HG03103 (cell line): ENCODE data around the gene JHY.

ENCODE experiments used
- ATAC-seq: cut with Tn5 transposase; IDR thresholded peaks from one replicate; pipeline ENCODE4 v1.9.1; 2021; ENCODE audit warnings: low read depth; ENCODE audit not compliant: unreplicated experiment

Gene JHY

GRCh38 chr11:122869622-122870021, 12.9 kb upstream of the JHY start:
- ATAC-seq, result no peak

GRCh38 chr11:122871302-122871701, 11.3 kb upstream of the JHY start:
- ATAC-seq, result no peak

- ATAC-seq, result no peak
Observed at GRCh38 chr11:122872046-122872445, 10.5 kb upstream of the JHY start.

GRCh38 chr11:122874991-122875390, 7.6 kb upstream of the JHY start:
- peak; percentile 78 for ATAC-seq

DNA sequence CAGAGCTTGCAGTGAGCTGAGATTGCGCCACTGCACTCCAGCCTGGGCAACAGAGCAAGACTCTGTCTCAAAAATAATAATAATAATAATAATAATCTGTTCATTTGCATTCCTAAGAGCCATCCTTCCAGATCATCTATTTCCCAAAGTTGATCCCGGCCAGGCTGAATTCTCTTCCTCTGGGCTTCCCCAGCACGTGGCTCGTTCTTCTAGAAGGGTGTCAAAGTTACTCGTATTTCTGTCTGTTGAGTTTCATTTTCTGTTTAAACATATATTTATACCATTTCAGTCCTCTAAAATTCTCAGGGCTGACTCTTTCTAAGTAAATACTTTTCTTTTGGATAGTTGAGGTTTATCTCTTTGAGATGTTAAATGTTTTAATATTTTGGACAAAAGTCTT, 4.8 kb upstream of the JHY start:
- ATAC-seq, result no peak

DNA sequence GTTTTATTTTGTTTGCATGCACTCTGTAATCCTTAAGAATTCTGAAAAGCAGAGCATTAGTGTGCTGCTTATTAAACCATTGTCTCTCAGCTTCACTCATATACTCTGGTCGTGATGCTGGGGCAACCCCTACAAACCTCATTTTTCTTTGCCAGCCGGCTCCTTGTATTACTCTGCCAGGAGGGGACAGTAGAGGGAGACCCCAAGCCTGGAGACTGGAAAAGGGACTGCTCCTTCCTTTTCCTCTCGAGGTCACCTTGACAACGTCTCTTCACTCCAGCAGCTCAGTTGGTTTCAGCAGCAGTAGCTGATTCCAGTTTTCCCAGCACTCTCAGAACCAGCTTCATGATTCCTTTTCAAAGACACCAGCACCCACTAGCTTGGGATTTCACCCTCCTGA, 2.8 kb upstream of the JHY start:
- no peak for ATAC-seq

GRCh38 chr11:122882857-122883645, 492 bp downstream of the JHY start:
- no peak for ATAC-seq

- no peak for ATAC-seq
Observed at GRCh38 chr11:122883646-122883979, 1.1 kb downstream of the JHY start.

- ATAC-seq, result no peak
Observed at GRCh38 chr11:122888162-122888561, 5.6 kb downstream of the JHY start.

DNA sequence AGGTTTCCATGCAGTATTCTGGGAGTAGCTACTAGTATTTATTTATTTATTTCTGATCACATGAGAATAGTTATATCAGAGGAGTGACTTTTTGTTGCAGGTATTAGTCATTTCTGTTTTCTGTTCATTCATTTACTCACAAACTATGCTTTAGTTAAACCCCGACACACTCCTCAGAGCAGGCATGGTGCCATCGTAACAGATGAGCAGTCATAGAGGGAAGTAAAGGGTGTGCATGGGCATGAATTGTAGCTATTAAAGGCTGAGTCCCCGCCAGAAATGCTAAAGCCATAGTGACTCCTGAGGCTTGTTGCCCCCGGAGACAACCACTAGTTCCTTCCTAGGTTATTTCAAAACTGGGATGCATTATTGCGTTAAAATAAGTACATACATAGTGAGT, 10.6 kb downstream of the JHY start:
- no peak for ATAC-seq

DNA sequence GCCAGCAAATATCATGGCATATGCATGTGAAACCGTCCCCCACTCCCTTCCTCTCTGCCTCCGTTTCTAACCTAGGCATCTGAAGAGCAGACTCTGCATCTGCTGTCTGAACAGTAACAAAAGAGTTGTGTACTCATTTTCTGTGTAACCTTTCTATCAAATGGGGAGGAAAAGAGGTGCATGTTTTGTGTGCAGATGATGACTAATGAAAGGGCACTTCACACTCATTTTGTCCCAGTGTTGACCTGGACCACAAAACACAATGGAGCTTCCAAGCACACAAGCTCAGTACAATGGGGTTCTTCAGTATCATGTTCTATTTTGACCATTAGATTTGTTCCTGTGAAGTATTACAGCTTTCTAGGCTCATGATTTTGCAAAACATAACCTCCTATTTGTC, 13.0 kb downstream of the JHY start:
- no peak for ATAC-seq

DNA sequence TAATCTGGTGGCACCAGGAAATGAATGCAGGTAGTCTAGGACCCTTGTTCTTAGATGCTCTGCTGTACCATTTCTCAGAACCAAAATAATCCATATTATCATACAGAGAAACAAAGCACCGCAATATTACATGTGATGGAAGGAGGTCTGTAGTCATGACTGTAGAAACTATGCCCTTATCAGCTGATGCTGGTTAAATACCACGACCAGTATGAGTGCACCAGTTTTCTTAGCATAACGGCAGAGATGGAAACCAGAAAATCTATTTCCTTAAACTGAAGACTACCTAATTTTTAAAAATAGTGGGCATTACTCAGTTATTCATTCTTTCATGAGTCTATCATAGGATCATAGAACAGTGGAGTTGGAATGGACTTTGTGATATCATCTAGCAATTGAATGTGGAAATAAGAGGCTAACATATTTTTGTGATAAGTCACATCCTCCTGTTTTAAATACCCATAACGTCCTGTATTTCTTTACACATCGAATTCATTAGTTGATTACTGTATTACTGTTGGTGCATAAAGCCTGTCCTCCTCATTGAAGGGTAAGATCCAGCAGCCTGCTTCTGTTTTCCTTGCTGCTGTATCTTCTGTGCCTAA, 15.1 kb downstream of the JHY start:
- no peak for ATAC-seq

- ATAC-seq, result no peak
Observed at GRCh38 chr11:122898799-122899198, 16.2 kb downstream of the JHY start.

DNA sequence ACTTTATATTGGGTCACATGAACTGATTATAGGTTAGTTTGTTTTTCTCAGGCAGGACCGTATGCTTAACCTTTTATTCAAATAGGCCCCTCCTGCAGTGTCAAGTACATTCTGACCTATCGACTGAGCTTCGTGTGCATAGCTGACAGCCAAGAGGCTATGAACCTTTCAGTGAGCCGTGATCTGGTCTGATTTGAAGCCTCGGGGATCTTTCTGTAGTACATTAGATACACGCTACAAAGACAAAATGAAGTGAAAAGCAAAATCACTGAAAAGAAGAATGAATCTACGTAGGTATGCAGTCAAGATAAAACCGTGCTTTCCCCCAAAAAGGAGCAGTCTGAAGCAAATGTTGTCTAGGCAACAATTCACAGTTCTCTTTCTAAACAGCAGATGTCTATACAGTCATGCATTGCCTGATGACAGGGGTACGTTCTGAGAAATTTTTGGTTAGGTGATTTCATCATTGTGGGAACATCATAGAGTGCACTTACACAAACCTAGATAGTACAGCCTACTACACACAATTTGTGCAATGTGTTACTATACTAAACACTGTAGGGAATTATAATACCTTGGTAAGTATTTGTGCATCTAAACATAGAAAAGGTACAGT, 18.1 kb downstream of the JHY start:
- no peak for ATAC-seq

DNA sequence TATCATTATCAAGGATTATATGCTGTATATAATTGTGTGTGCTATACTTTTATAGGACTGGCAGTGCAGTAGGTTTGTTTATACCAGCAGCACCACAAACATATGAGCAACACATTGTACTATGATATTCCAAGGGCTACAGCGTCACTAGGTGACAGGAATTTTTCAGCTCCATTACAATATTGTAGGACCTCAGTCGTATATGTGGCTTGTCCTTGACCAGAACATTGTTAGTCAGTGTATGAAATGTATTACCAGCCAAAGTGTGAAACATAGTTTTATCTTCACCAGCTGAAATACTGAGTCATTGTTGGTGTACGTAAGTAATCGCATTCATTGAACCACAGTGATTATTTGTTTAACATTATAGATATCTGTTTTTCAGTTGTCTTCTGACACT, 20.4 kb downstream of the JHY start:
- ATAC-seq, result no peak

DNA sequence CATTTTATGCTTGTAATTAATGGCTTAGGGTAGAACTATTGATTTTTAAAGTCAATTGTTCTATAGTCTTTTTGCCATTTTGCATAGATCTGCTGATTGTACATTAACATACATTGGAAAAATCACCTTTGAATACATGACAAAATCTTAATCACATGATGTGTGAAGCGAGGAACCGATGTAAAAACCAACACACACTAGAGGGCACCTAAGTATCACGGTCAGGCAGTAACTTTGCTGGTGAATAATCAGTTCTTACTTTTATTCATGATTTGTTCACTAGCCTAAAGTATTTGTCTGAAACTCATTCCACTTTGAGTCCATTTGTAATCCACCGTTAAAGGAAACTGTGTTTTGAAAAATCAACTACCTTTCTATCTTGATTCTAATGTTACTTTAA, 28.2 kb downstream of the JHY start:
- ATAC-seq, result no peak

DNA sequence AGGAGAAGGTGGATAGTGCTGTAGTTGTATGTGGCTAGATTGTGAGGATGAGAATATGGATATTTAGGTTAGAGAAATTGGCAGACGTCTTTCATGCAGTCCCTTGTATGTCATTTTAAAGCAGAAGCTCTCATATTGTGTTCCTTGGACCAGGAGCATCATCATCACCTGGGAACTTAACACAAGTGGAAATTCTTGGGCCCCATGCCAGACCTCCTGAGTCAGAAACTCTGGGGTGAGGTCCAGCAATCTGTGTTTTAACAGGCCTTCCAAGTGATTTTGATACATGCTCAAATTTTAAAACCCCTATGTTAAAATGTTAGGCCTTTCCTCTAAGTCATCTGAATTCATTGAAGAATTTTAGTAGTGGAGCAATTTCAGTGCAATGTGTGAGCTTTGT, 34.8 kb downstream of the JHY start:
- ATAC-seq, result no peak

DNA sequence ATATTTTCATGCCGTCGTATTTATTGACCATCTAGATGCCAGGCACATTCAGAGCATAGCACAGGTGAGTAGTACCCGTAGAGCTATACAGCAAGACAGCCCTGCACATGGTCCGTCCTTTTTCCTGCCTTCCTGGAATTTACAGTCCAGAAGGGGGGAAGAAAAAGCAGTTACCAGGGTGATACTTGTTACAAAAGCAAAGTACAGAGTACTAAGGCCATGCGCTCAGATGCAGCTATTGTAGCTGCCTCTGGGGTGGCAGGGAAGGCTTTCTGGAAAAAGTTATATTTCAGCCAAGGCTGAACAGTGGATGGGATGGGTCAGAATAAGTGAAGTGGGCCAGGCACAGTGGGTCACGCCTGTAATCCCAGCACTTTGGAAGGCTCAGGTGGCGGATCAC, 36.2 kb downstream of the JHY start:
- no peak for ATAC-seq

DNA sequence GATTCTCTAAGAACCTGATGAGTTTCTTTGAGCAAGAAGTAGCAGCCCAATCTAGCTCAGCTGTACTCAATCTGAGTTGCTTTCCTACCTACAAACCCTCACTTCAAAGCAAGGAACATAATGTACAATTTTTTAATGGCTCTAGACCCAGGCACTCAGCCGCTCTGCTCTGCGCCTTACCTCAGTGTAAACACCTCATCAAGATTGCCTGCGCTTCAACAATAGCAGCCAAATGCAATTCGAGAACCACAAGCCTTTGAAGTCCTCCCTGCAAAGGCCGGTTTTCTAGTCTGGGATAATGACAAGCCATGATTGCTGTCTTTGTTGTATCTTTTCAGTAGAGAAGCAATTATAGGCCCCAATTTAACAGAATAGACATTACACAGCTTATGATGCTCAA, 38.0 kb downstream of the JHY start:
- ATAC-seq, result no peak

DNA sequence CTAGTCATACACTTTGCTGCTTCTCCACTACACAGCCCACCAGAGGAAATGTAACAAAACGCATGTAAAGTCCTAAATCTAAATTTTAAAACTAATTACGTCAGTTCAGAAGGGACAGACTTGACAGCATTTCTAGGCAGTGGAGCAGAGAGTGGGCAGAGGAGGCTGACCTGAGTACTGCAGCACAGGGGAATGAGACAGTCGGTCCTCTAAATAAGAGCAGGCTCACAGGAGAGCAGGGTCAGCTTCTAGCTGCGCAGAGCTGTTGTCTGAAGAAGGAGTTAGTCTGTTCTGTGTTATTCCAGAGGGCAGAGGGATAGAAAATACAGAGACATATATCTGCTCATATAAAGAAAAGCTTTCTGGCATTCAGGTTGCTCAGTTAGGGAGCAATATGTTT, 40.3 kb downstream of the JHY start:
- ATAC-seq, result no peak

- no peak for ATAC-seq
Observed at GRCh38 chr11:122923302-122923701, 40.7 kb downstream of the JHY start.

DNA sequence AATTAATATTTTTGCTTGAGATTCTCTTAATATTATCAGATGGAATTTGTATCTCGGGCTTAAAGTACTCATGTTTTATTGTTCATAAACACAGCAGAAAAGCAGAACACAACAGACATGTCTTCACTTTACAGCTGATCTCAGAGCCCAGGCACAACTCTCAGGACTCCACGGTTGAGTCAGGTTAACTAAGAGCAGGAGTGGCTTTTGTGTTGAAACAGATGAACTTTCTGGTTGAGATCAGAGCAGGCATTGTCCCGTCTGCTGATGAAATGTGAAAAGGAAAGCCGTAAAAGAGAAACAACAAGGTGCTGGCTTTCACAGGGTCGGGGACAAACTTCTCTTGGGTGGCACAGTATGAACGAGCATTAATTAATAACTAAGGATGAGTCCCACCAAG, 49.0 kb downstream of the JHY start:
- no peak for ATAC-seq
